ENCODE results near the gene ADCK1. TPM values are rescaled to one million over a fixed set of nuclear protein-coding genes. Genes with fewer than 3 reads are reported as not detected.
"Not testable (repeated sequence)": the region's sequence is repeated elsewhere in the genome, so short reads cannot be mapped to it uniquely, and the experiment has no call there.

The ADCK1 gene
- total RNA-seq, 1 experiment from 2014 or later: 5.4 TPM

DNA sequence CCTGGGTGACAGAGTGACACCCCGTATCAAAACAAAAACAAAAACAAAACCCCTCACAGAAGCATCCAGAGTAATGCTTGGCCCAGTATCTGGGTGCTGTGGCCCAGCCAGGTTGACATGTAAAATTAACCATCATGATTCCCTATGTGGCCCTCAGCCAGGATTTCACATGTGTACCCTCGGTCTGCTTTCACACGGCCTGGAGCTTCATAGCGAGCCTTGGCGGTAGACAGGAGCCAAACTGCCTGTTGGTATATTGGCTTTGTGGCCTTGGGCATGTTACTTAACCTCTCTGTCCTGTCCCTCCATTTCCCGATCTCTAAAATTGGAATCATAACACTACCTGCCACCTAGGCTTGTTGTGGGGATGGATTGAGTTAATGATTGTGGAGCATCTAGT is 65.5 kb downstream of the ADCK1 start:
- DNase-seq (ENCODE audit: low read depth): no peak

DNA sequence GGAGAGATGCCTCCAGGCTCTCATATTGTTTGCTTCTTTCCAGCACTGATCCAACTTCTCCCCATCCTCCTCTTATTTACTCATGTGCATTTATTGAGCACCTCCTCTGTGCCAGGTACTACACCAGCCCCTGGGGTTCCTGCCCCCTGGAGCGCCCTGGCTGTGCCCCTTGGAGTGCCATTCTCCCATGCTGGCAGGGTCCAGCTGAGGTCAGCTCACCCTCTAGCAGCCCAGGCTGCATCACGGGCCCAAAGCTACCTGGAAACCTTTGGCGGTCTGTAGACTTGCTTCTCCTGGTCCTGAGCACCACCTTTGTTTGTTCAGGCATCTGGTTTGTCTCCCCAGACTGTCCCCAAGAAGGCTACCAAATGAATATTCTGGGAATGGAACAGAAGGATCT is 67.0 kb downstream of the ADCK1 start:
- no peak for DNase-seq (ENCODE audit: low read depth)

DNA sequence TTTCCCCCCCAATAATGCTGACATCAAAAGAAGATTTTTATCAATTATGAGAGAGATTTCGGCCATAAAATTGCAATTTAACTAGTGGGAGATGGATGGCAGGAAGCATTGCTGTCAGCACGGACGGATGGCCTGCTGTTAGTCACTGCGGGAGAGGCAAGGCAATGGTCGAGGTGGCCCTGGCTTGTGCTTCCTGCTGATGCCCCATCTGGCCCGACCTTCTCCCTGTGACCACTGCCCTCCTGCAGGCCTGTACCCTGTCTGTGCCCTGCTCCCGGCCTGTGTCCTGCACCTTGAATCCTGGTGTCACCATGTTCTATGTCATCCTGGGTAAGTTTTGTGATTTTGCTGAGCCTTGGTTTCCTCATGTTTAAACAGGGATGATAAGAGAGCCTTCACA is 67.6 kb downstream of the ADCK1 start:
- DNase-seq (ENCODE audit: low read depth): no peak

DNA sequence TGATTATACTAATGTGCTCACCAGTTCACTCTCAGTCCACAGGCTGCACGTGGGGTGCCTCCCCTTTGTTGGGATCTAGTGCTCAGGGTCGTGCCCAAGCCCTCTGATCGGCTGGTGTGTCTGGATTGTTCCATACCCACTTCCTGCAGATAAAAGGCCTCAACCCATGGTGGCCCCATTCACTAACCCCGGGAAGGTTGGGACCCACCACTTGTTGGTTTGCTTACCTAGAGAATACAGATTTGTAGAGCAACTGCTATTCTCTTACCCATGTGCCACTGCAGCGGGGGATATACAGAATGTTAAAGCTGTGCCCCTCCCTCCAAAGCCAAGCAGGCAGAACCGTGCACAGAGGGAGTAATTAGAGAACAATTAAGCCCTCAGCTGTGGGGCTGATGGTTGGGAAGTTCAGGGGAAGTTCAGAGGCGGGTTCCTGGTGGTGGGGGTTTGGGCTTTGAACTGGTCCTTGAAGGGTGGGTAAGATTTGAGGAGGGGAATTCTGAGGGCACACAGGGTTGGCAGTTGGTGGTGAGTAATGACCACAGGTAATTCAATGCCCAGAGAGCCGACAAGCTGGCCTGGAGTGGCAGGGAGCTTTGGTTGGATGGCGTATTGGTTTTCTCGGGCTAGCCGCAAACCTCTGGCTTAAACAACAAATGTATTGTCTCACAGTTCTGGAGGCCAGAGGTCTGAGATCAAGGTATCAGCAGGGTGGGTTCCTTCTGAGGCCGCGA is 68.8 kb downstream of the ADCK1 start:
- DNase-seq (ENCODE audit: low read depth): peak; percentile 34

DNA sequence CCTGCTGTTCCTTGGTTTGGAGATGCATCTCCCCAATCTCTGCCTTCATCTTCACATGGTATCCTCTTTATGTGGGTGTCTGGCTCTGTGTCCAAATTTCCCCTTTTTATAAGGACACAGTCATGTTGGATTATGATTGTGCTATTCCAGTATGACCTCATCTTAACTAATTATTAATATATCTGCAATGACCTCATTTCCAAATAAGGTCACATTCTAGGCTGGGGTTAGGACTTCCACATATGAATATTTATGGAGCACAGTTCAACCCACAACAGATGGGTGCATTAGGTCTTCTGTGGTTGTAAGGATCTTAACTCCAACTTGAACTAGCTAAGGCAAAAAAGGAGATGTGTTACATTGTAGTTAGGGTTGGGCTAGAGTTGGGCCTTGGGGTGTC is 69.4 kb downstream of the ADCK1 start:
- no peak for DNase-seq (ENCODE audit: low read depth)

DNA sequence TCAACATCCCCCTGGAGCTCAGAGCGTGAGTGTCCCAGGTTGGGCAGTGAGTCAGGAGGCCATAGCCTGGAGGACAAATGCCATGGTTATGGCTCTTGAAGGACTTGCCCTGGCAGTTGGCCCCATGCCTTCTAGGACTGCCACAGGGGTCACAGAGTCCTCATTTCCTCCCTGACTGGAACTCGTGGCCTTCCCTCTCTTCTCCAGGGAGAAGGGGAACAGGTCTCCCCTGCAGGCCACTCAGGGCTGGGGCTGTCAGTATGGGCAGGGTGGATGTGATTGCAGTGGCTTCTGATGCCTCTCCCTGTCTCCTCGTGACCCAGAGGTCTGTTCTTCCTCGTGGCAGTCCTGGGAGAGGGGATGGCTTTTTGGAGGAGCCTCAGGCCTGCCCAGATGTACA is 70.7 kb downstream of the ADCK1 start:
- DNase-seq (ENCODE audit: low read depth): no peak

DNA sequence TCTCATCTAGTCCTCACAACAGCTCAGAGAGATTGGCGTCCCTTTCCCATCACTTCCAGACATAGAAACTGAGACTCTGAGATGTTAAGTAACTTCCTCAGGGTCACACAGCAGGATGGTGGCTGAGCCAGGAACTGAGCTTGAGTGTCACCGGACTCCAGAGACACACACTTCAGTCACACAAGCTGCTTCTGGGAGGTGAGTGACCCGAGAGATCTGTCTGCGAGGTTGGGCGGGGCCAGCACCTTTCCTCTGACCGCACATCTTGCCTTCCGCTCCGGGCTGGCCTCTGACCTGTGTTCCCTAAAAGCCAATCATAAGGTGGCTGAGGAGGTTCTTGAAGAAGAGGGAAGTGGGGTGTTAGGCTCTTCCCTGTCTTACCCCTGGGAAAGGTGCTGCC is 72.2 kb downstream of the ADCK1 start:
- DNase-seq (ENCODE audit: low read depth): no peak

DNA sequence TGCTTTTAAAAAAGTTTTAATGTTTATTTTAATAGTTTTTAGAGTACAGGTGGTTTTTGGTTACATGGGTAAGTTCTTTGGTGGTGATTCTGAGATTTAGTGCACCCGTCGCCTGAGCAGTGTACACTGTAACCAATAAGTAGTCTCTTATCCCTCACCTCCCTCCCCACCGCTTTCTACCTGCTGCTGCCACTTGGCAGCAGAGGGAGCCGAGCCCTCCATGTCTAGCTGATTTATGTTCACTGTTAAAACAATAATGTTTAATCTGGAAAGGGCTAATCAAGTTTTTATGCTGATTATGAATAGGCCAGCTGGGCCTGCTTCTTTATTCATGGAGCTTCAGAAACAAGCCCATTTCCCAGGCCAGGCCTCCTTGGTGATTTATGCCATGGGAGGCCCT is 73.1 kb downstream of the ADCK1 start:
- no peak for DNase-seq (ENCODE audit: low read depth)

DNA sequence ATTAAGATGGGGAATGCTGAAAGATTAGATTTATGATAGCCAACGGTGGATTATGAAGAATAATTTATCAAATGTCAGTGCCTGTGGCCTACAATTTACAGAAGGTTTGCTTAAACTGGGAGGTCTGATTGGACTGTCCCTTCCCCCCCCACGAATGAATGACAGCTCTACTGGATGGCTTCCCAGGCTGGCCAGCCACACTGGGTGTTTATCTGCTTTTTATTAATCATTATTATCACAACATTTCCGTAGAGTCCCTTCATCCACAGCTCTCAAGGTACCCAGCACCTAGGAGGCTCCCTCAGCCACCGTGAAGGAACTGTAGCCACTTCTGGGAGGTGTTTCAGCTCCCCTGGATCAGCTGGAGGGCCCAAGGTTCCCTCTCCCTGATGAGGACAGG is 78.9 kb downstream of the ADCK1 start:
- no peak for DNase-seq (ENCODE audit: low read depth)

DNA sequence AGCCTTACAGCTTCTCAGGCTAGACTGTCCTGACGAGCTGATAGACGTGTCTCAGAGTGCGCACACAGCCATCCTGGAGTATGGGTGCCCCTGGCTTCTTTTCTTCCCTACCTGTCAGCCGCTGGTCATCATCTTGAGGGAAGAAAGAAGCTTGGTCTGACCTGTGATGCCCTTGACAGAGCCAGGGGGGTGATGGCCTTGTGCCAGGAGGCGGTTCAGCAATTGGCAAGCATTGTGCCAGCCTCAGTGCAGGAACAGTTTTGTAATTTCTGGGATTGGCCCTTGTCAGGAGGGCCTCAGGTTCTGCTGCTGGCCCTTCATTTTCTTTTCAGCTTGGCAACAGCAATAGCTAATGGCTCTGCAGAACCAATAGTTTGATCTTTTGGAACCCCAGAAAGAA is 80.1 kb downstream of the ADCK1 start:
- DNase-seq (ENCODE audit: low read depth): no peak

DNA sequence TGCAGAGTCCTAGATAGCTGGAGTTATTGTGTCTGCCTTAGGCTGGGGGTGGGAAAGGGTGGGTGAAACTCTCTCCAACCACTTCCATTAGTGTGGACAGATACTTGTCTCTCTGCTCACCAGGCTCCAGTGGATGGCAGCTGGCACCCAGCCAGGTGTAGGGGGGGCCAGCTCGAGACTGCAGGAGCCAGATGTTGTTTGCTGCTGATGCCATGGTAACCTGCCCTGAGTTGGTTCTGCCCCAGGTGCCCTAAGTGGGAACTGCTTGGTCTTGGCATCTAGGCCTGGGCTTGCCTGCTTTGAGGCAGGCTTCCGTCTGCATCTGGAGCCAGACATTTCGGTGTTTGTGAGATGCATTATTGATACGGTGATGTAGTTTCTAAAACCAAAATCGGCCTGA is 82.2 kb downstream of the ADCK1 start:
- DNase-seq (ENCODE audit: low read depth): peak; percentile 23

DNA sequence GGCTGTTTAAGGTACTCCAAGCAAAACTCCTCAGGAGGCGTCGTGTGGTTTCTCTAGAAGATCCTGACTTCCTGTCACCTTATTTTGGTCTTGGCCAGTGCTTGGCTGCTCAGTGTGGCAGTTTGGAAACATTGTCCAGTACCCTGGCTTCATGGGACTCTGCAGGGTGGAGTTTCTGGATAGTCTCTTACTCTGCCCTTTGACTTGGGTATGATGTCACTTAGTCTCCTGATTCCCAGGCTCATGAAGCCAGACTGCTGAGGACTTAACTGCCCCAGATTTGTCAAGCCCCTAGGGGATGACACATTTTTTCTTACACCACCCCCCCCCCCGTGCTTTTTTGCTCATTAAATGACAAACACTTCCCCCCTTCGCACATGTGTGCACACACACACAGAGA is 82.7 kb downstream of the ADCK1 start:
- peak; percentile 4 for DNase-seq (ENCODE audit: low read depth)

DNA sequence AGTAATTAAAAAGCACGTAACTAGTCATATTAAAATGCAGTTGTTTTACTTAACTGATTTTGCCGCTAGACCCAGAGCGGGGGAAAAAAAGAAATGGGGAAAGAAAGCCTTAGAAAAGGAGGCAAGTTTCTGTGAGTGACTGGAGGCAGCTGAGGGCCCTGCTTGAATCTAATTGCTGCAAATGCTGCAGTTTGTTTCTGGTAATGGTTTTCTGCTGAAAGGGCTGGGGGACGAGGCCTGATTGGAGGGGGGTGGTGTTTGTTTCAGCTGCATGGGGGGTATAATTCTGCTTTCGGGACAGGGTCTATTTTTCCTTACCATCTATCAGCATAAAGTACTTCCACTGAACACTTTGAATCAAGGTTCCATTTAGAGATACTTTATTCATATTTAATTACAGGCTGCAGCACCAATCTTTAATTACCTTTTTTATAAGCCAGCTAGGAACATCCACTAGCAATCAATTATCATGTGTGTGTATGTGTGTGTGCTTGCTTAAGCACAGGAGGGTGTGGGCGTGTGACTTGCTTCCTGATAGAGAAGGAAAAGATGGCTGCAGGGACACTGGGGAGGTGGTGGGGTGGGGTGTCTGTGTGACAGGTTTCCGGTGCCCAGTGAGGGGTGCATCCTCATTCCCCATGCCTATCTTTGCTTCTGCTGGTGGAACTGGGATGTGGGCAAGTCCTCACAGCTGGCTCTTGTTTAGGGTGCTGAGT is 83.4 kb downstream of the ADCK1 start:
- DNase-seq (ENCODE audit: low read depth): no peak

DNA sequence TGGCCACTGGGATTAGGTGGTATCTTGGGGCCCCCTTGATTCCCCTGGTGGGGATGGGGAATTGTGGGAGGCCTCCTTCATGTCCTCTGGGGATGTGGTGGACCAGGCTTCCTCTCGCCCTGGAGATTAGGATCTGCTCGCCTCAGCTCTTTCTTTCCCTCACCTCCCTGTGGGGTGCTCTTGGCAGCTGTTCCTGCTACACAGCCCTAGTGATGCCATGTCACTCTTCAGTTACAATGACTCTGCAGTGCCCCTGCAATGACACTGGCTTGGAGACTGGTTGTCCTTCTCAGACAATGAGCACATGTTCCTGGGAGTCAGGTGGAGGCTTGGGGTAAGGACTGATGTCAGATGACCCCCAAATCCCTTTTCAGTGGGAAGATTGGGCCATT is 83.9 kb downstream of the ADCK1 start:
- no peak for DNase-seq (ENCODE audit: low read depth)

DNA sequence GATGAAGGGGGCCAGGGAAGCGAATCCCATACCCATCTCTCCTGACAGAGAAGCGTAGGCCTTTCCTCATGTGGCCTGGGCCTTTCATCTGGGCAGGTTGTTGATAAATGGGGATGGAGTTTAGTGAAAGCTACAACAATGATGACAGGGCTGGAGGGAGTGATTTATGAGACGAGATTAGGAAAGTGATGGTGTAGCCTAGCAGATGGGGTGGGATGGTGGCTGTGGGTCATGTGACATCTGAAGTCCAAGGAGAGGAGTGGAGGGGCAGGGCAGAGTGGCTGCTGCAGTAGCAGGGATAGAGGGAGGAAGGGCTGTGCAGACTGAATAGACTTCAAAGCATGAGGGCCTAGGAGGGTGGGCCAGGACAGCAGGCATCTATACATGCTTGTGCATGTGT is 85.5 kb downstream of the ADCK1 start:
- no peak for DNase-seq (ENCODE audit: low read depth)

DNA sequence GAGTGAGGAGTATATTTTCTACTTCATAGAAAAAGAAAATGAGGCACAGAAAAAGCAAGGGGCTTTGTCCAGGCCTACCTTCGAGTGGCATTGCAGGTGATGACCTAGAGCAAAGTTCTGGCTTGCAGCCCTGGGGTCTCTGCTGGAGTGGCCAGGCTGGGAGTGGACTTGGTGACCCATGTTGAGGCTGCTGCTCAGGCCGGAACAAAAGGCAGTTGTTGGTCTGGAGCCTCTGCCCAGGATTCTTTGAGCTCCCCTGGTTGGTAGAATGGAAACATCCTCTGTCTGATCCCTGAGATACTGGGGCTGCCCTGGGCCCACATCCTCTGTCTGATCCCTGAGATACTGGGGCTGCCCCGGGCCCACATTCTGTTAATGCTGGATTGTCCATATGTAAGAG is 86.1 kb downstream of the ADCK1 start:
- no peak for DNase-seq (ENCODE audit: low read depth)

DNA sequence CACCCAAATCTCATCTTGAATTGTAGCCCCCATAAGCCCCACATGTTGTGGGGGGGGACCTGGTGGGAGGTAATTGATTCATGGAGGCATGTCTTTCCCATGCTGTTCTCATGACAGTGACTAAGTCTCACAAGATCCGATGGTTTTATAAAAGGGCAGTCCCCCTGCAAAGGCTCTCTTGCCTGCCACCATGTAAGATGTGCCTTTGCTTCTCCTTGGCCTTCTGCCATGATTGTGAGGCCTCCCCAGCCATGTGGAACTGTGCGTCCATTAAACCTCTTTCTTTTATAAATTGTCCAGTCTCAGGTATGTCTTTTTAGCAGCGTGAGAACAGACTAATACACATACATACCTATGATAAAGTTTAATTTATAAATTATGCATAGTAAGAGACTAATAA is 89.0 kb downstream of the ADCK1 start:
- DNase-seq (ENCODE audit: low read depth): not testable (repeated sequence)

DNA sequence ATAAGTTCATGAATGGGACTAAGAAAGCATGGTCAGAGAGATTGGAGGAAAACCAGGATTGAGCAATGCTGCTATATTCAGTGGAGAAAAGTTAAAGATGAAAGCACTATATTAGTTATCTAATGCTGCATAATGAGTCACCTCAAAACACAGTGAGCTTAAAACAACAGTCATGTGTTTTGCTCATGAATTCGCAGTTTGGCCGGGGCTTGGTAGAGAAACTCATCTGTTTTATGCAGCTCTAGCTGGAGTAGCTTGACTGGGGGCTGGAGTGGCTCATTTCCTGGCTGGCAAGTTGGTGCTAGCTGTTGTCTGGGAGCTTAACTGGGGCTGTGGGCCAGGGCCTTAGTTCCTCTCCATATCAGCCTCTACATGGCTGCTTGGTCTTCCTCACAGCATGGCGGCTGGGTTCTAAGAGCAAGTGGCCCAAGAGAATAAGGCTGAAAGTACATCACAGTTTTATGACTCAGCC is 90.1 kb downstream of the ADCK1 start:
- peak; percentile 66 for DNase-seq (ENCODE audit: low read depth)

DNA sequence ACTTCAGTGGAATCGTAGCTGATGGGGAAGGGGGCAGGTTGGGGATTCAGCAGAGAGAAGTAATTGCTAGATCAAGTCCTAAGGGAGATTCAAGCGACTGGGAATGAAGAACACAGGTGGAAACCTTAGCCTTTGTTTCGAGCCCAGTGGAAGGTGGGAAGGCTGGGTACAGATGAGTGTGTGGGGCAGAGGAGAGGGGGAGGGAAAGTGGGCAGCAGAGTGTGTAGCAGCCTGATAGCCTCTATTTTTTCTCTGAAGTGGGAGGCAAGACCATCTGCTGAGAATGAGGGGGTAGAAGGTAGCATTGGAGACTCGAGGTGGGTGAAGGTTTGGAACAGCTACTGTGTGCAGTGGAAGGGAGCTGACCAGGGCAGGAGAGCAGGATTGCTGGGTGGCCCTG is 91.0 kb downstream of the ADCK1 start:
- DNase-seq (ENCODE audit: low read depth): no peak

DNA sequence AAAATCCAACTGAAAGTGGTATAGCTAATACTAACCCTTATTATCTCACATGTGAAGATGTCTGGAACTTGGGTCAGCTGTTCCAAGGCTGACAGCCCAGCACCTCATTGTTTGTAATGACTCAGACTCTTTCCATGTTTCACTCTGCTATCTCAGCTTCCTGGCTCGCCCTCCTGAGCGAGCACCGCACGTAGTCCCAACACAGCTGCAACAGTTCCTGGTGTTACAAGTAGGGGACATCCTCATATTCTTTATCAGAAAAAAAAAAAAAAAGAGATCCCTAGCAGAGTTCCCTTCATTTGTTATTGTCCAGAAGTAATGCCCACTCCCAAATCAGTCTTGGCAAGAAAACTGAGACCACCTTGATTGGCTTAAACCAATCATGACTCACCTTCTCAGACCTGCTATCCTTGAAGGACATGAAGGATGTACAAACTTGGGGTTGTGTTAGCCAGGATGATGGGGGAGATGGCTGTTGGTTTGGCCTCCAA is 92.5 kb downstream of the ADCK1 start:
- no peak for DNase-seq (ENCODE audit: low read depth)

DNA sequence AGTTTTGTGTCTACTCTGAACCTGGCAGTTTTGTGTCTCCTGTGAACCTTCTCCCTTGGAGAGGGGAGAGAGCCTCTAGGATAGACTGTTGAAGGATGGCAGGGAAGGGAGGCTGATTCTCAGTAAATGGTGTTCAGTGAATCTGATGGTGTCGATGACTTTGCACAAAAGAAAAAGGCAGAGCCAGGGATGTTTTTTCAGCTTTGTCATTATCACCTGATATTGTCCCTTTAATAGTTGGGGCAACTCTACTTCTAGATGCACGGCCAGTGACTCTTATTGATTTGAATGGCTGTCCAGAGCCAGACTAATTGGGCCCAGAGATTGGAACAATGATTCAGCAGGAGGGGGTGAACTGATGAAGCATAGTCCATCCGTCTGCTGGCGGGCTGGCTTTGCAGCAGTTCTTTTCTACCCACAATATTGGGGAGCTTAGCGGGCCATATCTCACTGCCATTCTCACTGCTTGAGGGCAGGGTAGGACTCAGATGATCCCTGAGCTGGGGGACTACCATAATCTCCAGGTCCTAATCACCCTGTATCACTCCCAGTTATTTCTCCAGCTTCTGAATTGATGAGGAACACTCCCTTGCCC is 93.1 kb downstream of the ADCK1 start:
- DNase-seq (ENCODE audit: low read depth): no peak

DNA sequence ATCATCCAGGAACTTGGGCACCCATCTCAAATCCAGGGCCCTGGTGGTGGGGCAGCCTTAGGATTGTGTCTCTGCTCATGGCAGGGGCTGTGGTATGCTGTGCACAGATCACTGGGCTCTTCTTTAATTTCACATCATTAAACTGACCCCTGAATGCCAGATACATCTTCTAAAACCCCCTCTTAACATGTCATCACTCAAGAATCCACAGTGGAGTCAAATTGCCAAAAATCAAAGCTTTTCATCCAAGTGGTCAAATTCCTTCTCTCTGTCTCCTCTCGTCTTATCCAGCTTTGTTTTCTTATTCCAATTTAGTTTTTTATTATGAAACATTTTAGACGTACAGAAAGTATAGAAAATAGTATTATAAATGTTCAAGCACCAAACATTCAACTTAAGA is 97.5 kb downstream of the ADCK1 start:
- no peak for DNase-seq (ENCODE audit: low read depth)

DNA sequence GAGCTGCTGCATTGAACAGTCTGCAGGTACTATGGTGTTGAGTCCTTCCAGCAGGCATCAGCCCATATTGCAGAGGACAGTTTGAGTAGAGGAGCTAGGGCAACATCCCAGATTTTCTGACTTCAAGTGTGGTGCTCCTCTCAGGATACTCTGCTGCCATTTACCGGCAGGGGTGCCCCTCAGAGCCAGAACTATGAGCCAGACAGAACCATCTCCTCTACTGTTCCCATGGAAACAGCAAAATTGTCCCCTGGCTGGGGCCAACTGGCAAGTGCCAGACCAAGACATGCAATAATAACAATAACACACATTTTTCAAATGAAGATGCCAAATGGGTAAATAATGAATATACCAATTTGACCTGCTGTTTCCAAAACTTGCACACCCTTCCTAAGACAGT is 102.9 kb downstream of the ADCK1 start:
- no peak for DNase-seq (ENCODE audit: low read depth)

Measured in M059J (cell line).